Mucosa of descending colon (tissue), 3 donors: ENCODE measurements around the gene TEAD1. TPM values are rescaled to one million over a fixed set of nuclear protein-coding genes. Genes with fewer than 3 reads are reported as not detected.

Experiments
- ATAC-seq: fragments of 200-7000 bp; cut with Tn5 transposase; one replicate; pipeline ENCODE4 v1.9.1; 2020; ENCODE audit warnings: mild to moderate bottlenecking, moderate library complexity
- DNase-seq, 3 donors: peaks; one replicate each; pipeline ENCODE4 v3.0.0-alpha.2; 2020
- H3K36me3 ChIP-seq: fragments of 200-600 bp; one replicate; pipeline ENCODE4 v1.8.0; 2021; ENCODE audit warnings: low read depth, mild to moderate bottlenecking
- H3K4me1 ChIP-seq: fragments of 200-600 bp; one replicate; pipeline ENCODE4 v1.8.0; 2021; ENCODE audit warnings: low read depth, mild to moderate bottlenecking
- H3K4me3 ChIP-seq: fragments of 200-600 bp; one replicate; pipeline ENCODE4 v1.8.0; 2021; ENCODE audit warnings: mild to moderate bottlenecking
- H3K9me3 ChIP-seq: fragments of 200-600 bp; one replicate; pipeline ENCODE4 v1.8.0; 2021; ENCODE audit warnings: mild to moderate bottlenecking
- CTCF ChIP-seq: fragments of 200-600 bp; IDR thresholded peaks from one replicate; pipeline ENCODE4 v1.8.0; 2022; ENCODE audit warnings: antibody characterized with exemption, mild to moderate bottlenecking
- intact Hi-C, 2 donors: fragments of 100-400 bp; cut with DNase I in 1 of 2; cut with micrococcal nuclease in 1 of 2; formaldehyde crosslinking; loops; one replicate each; pipeline versions ENCODE4 v1.11.0 to v1.11.1; 2022; cut with DNase I, micrococcal nuclease
- total RNA-seq, 3 donors: library from RNA; stranded (reverse); fragmentation: NEBNext Ultra II Directional in 2 of 3; extraction: Animal tissue kit (Norgen Biotek cat#: 25700) in 2 of 3; gene quantifications; one replicate each; pipeline versions ENCODE4 v1.2.1 to v1.2.4, GENCODE V29; 2021 to 2023
- donor health status: DM: no; HTN: no; CAD: no; lungs with moderate emphysema.
- donor health status: DM: no; HTN: no; CAD: no.
- donor health status: DM: no; HTN: yes; CAD: no.

Gene TEAD1
- total RNA-seq, 3 donors from 2014 or later, result 33.2 to 196 (median 41.1) TPM

GRCh38 chr11:12727563-12728211 is 53.5 kb downstream of the TEAD1 start:
- Histone ChIP-seq H3K9me3 (no peaks in the 10 kb centered on the region), H3K4me1 (peaks cover 34% of the 10 kb centered on the region), H3K36me3 (no peaks in the 10 kb centered on the region), H3K4me3 (no peak overlapping the region)
- intact Hi-C loops, result no loop called here
- ATAC-seq (no peak), DNase-seq (no peak)
- no peak for TF ChIP-seq CTCF

GRCh38 chr11:12728417-12728816 is 54.2 kb downstream of the TEAD1 start:
- no peak overlapping the region for H3K4me3 ChIP-seq

GRCh38 chr11:12729941-12730340 is 55.7 kb downstream of the TEAD1 start:
- Histone ChIP-seq H3K4me3 (no peak overlapping the region), H3K36me3 (no peaks in the 10 kb centered on the region), H3K9me3 (no peaks in the 10 kb centered on the region), H3K4me1 (peaks cover 12% of the 10 kb centered on the region)
- ATAC-seq (no peak), DNase-seq (no peak)
- TF ChIP-seq CTCF, result no peak
- intact Hi-C loops, result no loop called here

More at GRCh38 chr11:12728417-12728816, 54.2 kb downstream of the TEAD1 start:
- Histone ChIP-seq H3K4me1 (peaks cover 27% of the 10 kb centered on the region), H3K9me3 (no peaks in the 10 kb centered on the region), H3K36me3 (no peaks in the 10 kb centered on the region)
- no peak for ATAC-seq
- intact Hi-C loops, result no loop called here
- no peak for TF ChIP-seq CTCF
- no peak for DNase-seq

GRCh38 chr11:12731841-12732336 is 57.7 kb downstream of the TEAD1 start:
- Histone ChIP-seq H3K36me3 (no peaks in the 10 kb centered on the region), H3K4me3 (no peak overlapping the region), H3K9me3 (no peaks in the 10 kb centered on the region), H3K4me1 (peaks cover 10% of the 10 kb centered on the region)
- DNase-seq (no peak), ATAC-seq (no peak)
- TF ChIP-seq CTCF, result no peak
- intact Hi-C loops, result no loop called here

- no peak for DNase-seq
- no peak for TF ChIP-seq CTCF
- Histone ChIP-seq H3K36me3 (no peaks in the 10 kb centered on the region), H3K4me3 (no peak overlapping the region), H3K9me3 (no peaks in the 10 kb centered on the region), H3K4me1 (no peaks in the 10 kb centered on the region)
- ATAC-seq, result no peak
- intact Hi-C loops, result no loop called here
Measured at GRCh38 chr11:12733091-12733490, 58.9 kb downstream of the TEAD1 start.

GRCh38 chr11:12734625-12735024 is 60.4 kb downstream of the TEAD1 start:
- H3K4me3 ChIP-seq, result no peak overlapping the region
- H3K36me3 ChIP-seq, result no peaks in the 10 kb centered on the region
- no peaks in the 10 kb centered on the region for H3K9me3 ChIP-seq
- ATAC-seq (no peak), DNase-seq (no peak)
- no peak for TF ChIP-seq CTCF
- H3K4me1 ChIP-seq, result no peaks in the 10 kb centered on the region
- intact Hi-C loops, result no loop called here
